Esophagus muscularis mucosa (tissue), 4 donors: ENCODE results near the gene ZNF580. TPM values are rescaled to one million over a fixed set of nuclear protein-coding genes. Genes with fewer than 3 reads are reported as not detected.

Experiments
- DNase-seq: peaks from one replicate; pipeline ENCODE4 v3.0.0-alpha.2; 2017; ENCODE audit errors: extremely low spot score
- H3K27ac ChIP-seq, 4 donors: fragments of 200-600 bp; sonication (generic); replicated peaks in 1 of 4; 1 replicate in 3 of 4; 2 replicates in 1 of 4; pipeline ENCODE4 v1.5.1; 2016 to 2019; ENCODE audit warnings: mild to moderate bottlenecking in 1 of 4
- H3K27me3 ChIP-seq, 4 donors: fragments of 200-600 bp; sonication (generic); one replicate each; pipeline versions ENCODE4 v1.5.1 to v1.6.0; 2016 to 2019
- H3K36me3 ChIP-seq, 4 donors: fragments of 200-600 bp; sonication (generic); one replicate each; pipeline ENCODE4 v1.5.1; 2016 to 2019
- H3K4me1 ChIP-seq, 4 donors: fragments of 200-600 bp; sonication (generic); one replicate each; pipeline ENCODE4 v1.5.1; 2016 to 2019
- H3K4me3 ChIP-seq, 4 donors: fragments of 200-600 bp; sonication (generic); 1 replicate in 2 of 4; 2 replicates in 2 of 4; pipeline ENCODE4 v1.5.1; 2016 to 2019; ENCODE audit warnings: mild to moderate bottlenecking in 4 of 4, moderate library complexity in 1 of 4
- H3K9me3 ChIP-seq, 4 donors: fragments of 200-600 bp; sonication (generic); 1 replicate in 3 of 4; 2 replicates in 1 of 4; pipeline ENCODE4 v1.5.1; 2016 to 2019
- EP300 ChIP-seq: sonication (generic); formaldehyde crosslinking; IDR thresholded peaks from one replicate; pipeline ENCODE4 v1.6.1; 2017; ENCODE audit warnings: antibody characterized with exemption
- POLR2A ChIP-seq: fragments of 450-650 bp; IDR thresholded peaks from one replicate; pipeline ENCODE4 v1.6.1; 2017; ENCODE audit warnings: antibody characterized with exemption, moderate library complexity, mild to moderate bottlenecking, low read depth
- POLR2AphosphoS5 ChIP-seq, 2 donors: sonication (generic); formaldehyde crosslinking; IDR thresholded peaks; one replicate each; pipeline ENCODE4 v1.6.1; 2017; ENCODE audit warnings: antibody characterized with exemption in 2 of 2
- WGBS: methylation state at CpG from one replicate; pipeline ENCODE4 v1.1.5; 2018; 5-methylcytosine and 5-hydroxymethylcytosine counted together
- intact Hi-C: fragments of 100-400 bp; cut with DNase I; formaldehyde crosslinking; loops from one replicate; pipeline ENCODE4 v1.15.1; 2023
- total RNA-seq, 4 donors: library from RNA; depleted of rRNA; stranded (reverse); fragments of >200 nt; gene quantifications; one replicate each; pipeline versions ENCODE4 v1.1.0 to v1.2.1, GENCODE V29; 2016
- TF ChIP-seq, protein P1 (sequence below), 3 experiments: fragments of 200-600 bp in 2 of 3; fragments of 450-650 bp in 1 of 3; sonication (generic) in 2 of 3; IDR thresholded peaks; one replicate each; pipeline ENCODE4 v1.5.1; 2017 to 2019; ENCODE audit warnings: antibody characterized with exemption in 3 of 3, mild to moderate bottlenecking in 2 of 3, moderate library complexity in 1 of 3

Gene ZNF580
- total RNA-seq, 4 donors from 2014 or later, result 38.3 to 66.8 (median 43.1) TPM

DNA sequence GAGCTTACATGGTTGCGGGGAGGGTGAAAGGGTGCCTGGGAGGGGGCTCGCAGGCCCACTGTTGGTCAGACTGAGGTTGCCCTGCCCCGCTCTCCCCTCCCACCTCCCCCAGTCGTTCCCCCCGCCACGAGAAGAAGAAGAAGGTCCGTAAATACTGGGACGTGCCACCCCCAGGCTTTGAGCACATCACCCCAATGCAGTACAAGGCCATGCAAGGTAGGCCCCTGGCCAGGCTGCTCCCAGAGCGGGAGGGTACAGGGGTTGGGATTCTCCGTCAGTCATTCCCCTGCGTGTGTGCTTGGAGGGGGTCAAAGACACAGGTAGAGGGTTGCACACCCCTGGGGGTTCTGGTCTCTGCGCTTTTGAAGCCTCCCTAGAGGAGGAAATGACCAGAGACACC, 19.6 kb downstream of the ZNF580 start:
- Histone ChIP-seq H3K4me3 (no peak overlapping the region), H3K27ac (no peak overlapping the region), H3K36me3 (peaks cover 61 to 70% (median 65%) of the 10 kb centered on the region in 4 donors), H3K4me1 (peaks cover 45 to 63% (median 52%) of the 10 kb centered on the region in 4 donors), H3K9me3 (no peaks in the 10 kb centered on the region), H3K27me3 (no peaks in the 10 kb centered on the region)
- WGBS, result 88% methylated on average over 9 of the region's 12 CpGs
- intact Hi-C loops, result no loop called here
- no peak for DNase-seq
- TF ChIP-seq EP300, result no peak
- TF ChIP-seq POLR2A, result no peak
- TF ChIP-seq, protein P1, sequence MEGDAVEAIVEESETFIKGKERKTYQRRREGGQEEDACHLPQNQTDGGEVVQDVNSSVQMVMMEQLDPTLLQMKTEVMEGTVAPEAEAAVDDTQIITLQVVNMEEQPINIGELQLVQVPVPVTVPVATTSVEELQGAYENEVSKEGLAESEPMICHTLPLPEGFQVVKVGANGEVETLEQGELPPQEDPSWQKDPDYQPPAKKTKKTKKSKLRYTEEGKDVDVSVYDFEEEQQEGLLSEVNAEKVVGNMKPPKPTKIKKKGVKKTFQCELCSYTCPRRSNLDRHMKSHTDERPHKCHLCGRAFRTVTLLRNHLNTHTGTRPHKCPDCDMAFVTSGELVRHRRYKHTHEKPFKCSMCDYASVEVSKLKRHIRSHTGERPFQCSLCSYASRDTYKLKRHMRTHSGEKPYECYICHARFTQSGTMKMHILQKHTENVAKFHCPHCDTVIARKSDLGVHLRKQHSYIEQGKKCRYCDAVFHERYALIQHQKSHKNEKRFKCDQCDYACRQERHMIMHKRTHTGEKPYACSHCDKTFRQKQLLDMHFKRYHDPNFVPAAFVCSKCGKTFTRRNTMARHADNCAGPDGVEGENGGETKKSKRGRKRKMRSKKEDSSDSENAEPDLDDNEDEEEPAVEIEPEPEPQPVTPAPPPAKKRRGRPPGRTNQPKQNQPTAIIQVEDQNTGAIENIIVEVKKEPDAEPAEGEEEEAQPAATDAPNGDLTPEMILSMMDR (IDR thresholded peaks at IDR 0.05), result no peak
- no peak for TF ChIP-seq POLR2AphosphoS5 (IDR thresholded peaks at IDR 0.05)

DNA sequence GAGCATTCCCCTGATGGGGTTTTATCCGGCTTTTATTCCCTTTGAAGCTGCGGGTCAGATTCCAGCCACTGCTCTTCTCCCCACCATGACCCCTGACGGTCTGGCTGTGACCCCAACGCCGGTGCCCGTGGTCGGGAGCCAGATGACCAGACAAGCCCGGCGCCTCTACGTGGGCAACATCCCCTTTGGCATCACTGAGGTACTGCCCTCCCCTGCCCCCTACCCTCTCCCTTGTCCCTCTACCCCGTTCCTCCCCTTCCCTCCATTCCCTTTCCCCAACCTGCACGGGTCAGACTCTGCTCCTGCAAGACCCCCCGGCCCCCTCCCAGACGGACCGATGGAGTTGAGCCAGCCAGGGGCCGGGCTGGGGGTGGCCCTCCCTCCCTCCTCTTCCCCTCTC, 20.2 kb downstream of the ZNF580 start:
- DNase-seq, result no peak
- Histone ChIP-seq H3K27ac (no peak overlapping the region), H3K36me3 (peaks cover 67 to 76% (median 71%) of the 10 kb centered on the region in 4 donors), H3K9me3 (no peaks in the 10 kb centered on the region), H3K27me3 (no peaks in the 10 kb centered on the region), H3K4me3 (no peak overlapping the region), H3K4me1 (peaks cover 41 to 60% (median 47%) of the 10 kb centered on the region in 4 donors)
- 67% methylated on average over 16 of the region's 16 CpGs for WGBS
- intact Hi-C loops, result no loop called here
- TF ChIP-seq POLR2AphosphoS5 (IDR thresholded peaks at IDR 0.05), result no peak
- TF ChIP-seq EP300, result no peak
- TF ChIP-seq, protein P1 (IDR thresholded peaks at IDR 0.05), result no peak

DNA sequence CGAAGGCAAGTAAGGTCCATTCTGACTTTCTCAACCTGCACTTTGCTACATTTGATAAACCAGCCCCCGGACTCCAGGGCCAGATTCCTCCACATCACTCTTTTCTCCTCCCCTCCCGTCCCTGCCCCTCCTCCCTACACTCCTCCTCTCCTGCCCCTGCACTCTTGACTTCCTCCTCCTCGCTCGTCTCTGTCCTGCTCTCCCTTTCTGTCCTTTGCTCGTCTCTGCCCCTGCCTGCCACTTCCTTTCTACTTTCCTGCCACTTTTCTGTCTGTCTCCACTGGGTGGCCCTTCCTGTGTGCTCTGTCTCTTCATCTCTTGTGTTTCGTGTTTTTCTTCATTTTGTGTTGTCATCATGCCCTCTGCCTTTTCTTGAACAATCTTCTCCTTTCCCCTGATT, 21.0 kb downstream of the ZNF580 start:
- peaks cover 75 to 85% (median 79%) of the 10 kb centered on the region in 4 donors for H3K36me3 ChIP-seq
- H3K4me3 ChIP-seq, result no peak overlapping the region
- no peaks in the 10 kb centered on the region for H3K9me3 ChIP-seq
- no peak overlapping the region for H3K27ac ChIP-seq
- TF ChIP-seq EP300, result no peak
- TF ChIP-seq POLR2AphosphoS5 (IDR thresholded peaks at IDR 0.05), result no peak
- TF ChIP-seq POLR2A, result no peak
- TF ChIP-seq, protein P1 (IDR thresholded peaks at IDR 0.05), result no peak
- DNase-seq, result no peak
- intact Hi-C loops, result no loop called here
- H3K27me3 ChIP-seq, result no peaks in the 10 kb centered on the region
- H3K4me1 ChIP-seq, result peaks cover 32 to 57% (median 38%) of the 10 kb centered on the region in 4 donors
- 60% methylated on average over 7 of the region's 7 CpGs for WGBS

DNA sequence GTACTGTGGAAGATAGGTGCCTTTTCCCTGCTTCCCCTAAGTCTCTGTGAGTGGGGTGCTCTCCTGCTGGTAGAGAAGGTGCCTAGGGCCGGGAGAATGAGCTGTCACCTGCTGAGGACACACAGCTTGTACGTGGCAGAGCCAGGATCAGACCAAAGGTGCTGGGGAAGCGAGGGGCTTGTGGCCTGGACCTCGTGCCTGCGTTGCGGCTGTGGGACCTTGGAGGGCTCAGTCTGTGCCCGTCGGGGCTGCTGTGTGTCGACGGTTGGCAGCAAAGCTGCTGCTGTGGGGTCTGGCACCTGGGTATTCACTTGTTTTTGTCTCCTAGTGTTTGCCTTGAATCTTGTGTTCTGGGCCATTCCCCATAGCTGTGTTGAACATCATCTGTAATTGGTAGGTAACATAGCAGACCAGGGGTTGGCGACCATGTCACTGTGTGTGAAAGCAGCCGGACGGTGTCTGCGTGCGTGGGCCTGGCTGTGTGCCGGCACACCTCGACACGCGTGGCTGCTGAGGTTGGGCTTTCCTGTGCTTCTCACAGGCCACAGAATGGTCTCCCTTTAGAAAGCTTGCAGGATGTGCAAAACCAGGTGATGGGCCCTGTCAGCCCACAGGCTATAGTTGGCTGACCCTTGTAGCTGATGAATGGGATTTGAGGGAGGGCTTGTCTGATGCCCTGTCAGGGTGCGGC, 23.2 kb downstream of the ZNF580 start:
- Histone ChIP-seq H3K36me3 (peaks cover 94 to 100% (median 99%) of the 10 kb centered on the region in 4 donors), H3K4me3 (no peak overlapping the region), H3K27me3 (no peaks in the 10 kb centered on the region), H3K9me3 (no peaks in the 10 kb centered on the region), H3K27ac (no peak overlapping the region), H3K4me1 (peaks cover 11 to 43% (median 17%) of the 10 kb centered on the region in 4 donors)
- TF ChIP-seq POLR2AphosphoS5 (IDR thresholded peaks at IDR 0.05) (no peak), POLR2A (no peak), EP300 (no peak)
- TF ChIP-seq, protein P1 (IDR thresholded peaks at IDR 0.05), result no peak
- no peak for DNase-seq
- intact Hi-C loops, result no loop called here
- 91% methylated on average over 13 of the region's 20 CpGs for WGBS
